HG03064 (cell line): Measurements from ENCODE around the gene PREX1.

ENCODE experiments used
- ATAC-seq: cut with Tn5 transposase; IDR thresholded peaks from one replicate; pipeline ENCODE4 v1.9.1; 2021; ENCODE audit warnings: low read depth; ENCODE audit not compliant: unreplicated experiment

The PREX1 gene

GRCh38 chr20:48706710-48707365 lies 121.0 kb downstream of the PREX1 start:
- no peak for ATAC-seq

GRCh38 chr20:48706116-48706656 lies 121.6 kb downstream of the PREX1 start:
- ATAC-seq: no peak

- ATAC-seq: no peak
Observed at GRCh38 chr20:48705240-48706115, 122.3 kb downstream of the PREX1 start.

- no peak for ATAC-seq
Observed at GRCh38 chr20:48704761-48705160, 123.0 kb downstream of the PREX1 start.

- no peak for ATAC-seq
Observed at GRCh38 chr20:48703511-48704219, 124.1 kb downstream of the PREX1 start.

- no peak for ATAC-seq
Observed at GRCh38 chr20:48703107-48703506, 124.7 kb downstream of the PREX1 start.

GRCh38 chr20:48702455-48702913 lies 125.3 kb downstream of the PREX1 start:
- ATAC-seq: no peak

- ATAC-seq: no peak
Observed at GRCh38 chr20:48701702-48702101, 126.1 kb downstream of the PREX1 start.

GRCh38 chr20:48698507-48699267 lies 129.1 kb downstream of the PREX1 start:
- ATAC-seq: no peak

- no peak for ATAC-seq
Observed at GRCh38 chr20:48697845-48698491, 129.8 kb downstream of the PREX1 start.

- no peak for ATAC-seq
Observed at GRCh38 chr20:48696671-48697070, 131.1 kb downstream of the PREX1 start.

- no peak for ATAC-seq
Observed at GRCh38 chr20:48695738-48696137, 132.1 kb downstream of the PREX1 start.

GRCh38 chr20:48695255-48695654 lies 132.5 kb downstream of the PREX1 start:
- no peak for ATAC-seq

- ATAC-seq: no peak
Observed at GRCh38 chr20:48694381-48694865, 133.4 kb downstream of the PREX1 start.

GRCh38 chr20:48691523-48691922 lies 136.3 kb downstream of the PREX1 start:
- ATAC-seq: no peak

GRCh38 chr20:48690888-48691287 lies 136.9 kb downstream of the PREX1 start:
- ATAC-seq: no peak

- no peak for ATAC-seq
Observed at GRCh38 chr20:48689874-48690571, 137.8 kb downstream of the PREX1 start.

GRCh38 chr20:48689388-48689787 lies 138.4 kb downstream of the PREX1 start:
- no peak for ATAC-seq

- ATAC-seq: no peak
Observed at GRCh38 chr20:48688579-48688978, 139.2 kb downstream of the PREX1 start.
